Renal cortex interstitium (tissue), 11 donors: ENCODE results near the gene STRADA. TPM values are rescaled to one million over a fixed set of nuclear protein-coding genes. Genes with fewer than 3 reads are reported as not detected.
"Not testable (repeated sequence)": the region's sequence is repeated elsewhere in the genome, so short reads cannot be mapped to it uniquely, and the experiment has no call there.

Source experiments
- DNase-seq, 11 donors: peaks; one replicate each; pipeline ENCODE4 v3.0.0-alpha.2; 2013; ENCODE audit warnings: low read depth in 9 of 11, low spot score in 4 of 11; ENCODE audit errors: extremely low read depth in 1 of 11
- polyA plus RNA-seq, 3 donors: library from polyadenylated mRNA; unstranded; fragments of 120-200 nt; gene quantifications; one replicate each; pipeline ENCODE4 v1.2.1, GENCODE V29; 2013; ENCODE audit not compliant: insufficient read length in 3 of 3

STRADA gene
- polyA plus RNA-seq, 3 donors, result 46.1 to 73.6 (median 48.7) TPM

DNA sequence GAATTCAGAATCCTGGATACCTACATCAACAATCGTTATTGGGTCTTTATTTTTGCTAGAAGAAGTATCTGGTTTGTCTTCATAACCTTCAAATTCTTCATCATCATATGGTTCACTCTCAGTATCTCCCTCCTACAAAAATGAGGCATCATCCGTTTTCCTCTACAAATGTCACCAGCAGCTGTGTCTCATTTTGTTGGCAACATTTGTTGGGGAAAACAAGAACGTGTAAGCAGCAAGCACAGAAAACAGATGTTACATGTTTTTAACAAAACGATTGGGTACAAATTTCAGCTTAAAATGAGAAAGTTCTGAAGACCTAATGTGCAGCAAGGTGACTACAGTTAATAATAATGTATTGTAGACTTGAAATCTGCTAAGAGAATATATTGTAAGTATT is 23.1 kb upstream of the STRADA start:
- no peak for DNase-seq

DNA sequence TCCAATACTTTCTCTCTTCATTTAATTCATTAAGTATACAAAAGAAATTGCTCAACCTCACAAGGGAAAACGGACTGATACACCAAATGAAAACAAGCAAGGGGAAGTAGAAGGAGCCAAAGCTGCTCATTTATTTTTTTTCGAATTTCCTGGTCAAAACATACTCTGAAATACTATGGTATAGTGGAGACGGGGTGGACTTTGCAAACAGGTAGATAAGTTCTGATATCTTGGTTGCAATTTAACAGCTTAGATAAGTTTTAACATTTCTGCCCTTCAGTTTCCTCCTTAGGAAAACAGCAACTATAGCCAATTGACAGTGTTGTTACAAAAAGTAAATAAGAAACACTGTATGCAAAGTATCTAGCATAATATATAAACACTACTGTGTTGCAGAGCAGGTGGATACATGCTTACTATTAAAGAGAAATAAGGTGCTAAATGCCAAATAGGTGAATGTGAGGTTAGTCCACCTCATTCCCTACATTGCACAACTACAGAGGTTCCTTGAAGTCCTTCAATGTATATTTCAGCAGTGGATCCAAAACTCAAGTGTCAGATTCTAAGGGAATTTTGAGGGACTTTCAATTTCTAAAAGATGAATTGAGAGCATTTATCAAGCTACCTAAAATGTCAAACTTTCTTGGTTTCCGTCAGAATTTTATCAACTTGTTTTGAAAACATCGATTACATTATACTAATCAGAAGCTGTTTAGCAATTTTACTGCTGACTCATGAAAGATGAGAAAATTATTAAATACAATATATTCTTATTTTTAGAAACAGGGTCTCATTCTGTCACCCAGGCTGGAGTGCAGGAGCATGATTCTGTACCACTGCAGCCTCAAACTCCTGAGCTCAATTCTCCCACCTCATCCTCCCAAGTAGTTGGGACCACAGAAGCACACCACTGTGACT is 20.8 kb upstream of the STRADA start:
- no peak for DNase-seq

DNA sequence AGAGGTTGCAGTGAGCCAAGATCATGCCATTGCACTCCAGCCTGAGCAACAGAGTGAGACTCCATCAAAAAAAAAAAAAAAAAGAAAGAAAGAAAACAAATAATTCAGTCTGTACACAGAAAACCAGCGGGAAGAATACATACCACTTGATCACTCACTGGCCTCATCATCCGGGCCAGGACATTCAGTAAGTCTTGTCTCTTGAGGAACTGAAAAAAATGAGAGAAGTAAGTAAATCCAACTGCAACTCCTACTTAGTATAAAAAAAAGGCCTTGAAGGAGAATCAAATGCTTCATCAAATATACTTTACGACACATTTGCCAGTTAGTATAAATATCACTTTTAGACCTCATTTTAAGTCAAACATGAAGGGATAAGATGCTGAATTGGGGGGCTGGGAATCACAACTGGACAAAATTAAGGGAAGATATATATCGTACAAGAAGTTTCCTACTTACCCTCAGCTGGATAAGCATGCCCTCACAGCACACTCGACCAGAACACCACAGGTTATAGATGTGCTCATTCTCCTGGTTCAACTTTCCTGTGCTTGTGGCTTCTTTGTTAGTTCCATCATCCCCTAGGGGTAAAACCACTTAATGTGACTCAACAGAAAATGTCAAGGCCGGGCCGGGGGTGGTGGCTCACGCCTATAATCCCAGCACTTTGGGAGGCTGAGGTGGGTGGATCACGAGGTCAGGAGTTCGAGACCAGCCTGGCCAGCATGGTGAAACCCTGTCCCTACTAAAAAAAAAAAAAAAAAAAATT is 19.4 kb upstream of the STRADA start:
- no peak for DNase-seq

- DNase-seq, result no peak
Measured at GRCh38 chr17:63758428-63758827, 16.8 kb upstream of the STRADA start.

GRCh38 chr17:63754046-63754445 is 12.4 kb upstream of the STRADA start:
- no peak for DNase-seq

DNA sequence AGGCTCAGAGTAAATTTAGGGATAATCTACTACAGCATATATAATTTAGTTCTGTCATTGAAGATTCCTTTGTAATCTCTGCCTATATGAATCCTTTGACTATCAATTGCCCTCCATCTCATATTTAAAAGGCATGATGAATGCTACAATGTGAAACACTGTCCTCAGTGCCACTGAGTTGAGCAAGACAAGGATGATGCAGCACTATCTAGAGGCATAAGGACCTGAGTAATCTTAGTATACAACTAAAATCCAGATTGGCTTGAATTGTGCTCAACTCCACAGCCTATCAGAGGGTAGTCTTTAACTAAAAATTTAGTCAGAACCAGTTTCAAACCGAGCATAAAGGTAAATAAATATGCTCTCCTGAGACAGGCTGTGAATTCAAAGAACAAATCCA is 11.6 kb upstream of the STRADA start:
- no peak for DNase-seq

GRCh38 chr17:63752707-63753106 is 11.1 kb upstream of the STRADA start:
- DNase-seq, result no peak

GRCh38 chr17:63751806-63752205 is 10.2 kb upstream of the STRADA start:
- DNase-seq, result no peak

GRCh38 chr17:63741143-63741407 is 524 bp downstream of the STRADA start:
- DNase-seq, result no peak

GRCh38 chr17:63740464-63741142 is 996 bp downstream of the STRADA start:
- DNase-seq, result peak in 1 of 11 donors; percentile 2

DNA sequence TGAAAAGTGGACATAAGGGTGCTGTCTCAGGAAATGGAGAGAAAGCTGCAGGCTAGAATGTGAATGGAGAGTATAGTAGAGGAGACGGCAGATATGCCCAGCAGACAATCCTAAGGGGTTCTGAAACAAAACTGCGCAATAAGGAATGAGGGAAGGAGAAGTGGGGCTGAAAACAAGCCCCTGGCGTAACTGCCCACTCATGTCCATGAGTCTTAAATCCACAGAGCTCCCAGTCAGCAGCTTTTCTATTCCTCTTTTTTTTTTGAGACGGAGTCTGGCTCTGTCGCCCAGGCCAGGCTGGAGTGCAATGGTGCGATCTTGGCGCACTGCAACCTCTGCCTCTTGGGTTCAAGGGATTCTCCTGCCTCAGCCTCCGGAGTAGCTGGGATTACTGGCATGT is 5.9 kb downstream of the STRADA start:
- DNase-seq, result no peak

DNA sequence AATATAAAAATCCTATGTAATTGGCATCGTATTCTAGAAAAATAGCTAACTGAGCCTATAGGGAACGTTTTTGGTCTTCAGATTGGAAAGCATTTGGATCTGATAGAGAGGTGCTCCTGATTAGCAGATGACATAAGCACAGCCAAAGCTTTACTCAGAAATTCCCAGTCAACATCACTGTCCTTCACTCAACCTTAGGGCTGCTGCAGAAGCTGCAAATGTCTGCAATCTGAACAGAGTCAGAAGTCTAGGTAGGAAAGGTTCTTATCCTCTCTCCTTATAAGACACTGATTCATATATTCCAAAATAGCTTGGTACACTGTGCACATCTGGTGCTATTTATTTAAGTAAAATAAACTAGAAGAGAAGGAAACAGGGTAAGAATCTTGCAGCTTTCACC is 19.2 kb downstream of the STRADA start:
- no peak for DNase-seq

- not testable (repeated sequence) for DNase-seq
Measured at GRCh38 chr17:63720194-63720593, 21.4 kb downstream of the STRADA start.

DNA sequence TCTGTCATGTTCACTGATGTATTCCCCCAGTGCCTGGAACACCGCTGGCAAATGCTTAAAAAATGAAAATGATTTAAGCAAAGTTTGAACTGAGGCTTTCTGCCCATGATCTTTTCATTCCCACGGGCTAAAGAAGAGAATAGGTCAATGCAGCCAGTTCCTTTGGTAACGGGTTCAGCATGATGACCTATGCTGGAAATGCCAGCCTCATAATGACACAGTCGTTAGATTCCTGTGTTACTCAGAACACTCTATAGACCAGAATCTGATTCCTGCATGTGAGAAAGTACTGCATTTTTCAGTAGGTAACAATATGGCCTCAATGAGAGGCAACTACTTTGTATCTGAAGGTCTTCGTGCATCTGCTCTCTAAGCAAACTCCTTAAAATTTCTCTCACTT is 22.6 kb downstream of the STRADA start:
- DNase-seq, result no peak

- DNase-seq, result no peak
Measured at GRCh38 chr17:63716426-63716825, 25.2 kb downstream of the STRADA start.

- DNase-seq, result peak in 5 of 11 donors; percentile 28 to 50 (median 41)
Measured at GRCh38 chr17:63714550-63715277, 26.9 kb downstream of the STRADA start.

DNA sequence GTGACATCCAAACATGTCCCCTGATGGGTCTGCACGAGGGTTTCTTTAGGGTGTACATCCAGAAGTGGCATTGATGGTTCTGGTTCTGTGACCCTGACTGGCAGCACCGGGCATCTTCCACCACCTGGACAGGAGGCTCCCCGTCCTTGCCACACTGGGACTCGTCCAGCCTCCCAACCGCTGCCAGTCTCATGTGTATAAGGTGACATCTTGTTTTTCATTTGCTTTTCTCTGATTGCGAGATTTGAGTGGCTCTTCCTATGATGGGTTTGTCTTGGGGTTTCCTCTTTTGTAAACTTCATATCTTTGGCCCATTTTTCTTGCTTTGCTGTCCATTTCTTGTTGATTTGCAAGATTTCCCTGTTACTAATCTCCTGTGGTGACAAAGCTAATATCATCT is 32.5 kb downstream of the STRADA start:
- no peak for DNase-seq

- DNase-seq, result no peak
Measured at GRCh38 chr17:63707151-63707550, 34.4 kb downstream of the STRADA start.

DNA sequence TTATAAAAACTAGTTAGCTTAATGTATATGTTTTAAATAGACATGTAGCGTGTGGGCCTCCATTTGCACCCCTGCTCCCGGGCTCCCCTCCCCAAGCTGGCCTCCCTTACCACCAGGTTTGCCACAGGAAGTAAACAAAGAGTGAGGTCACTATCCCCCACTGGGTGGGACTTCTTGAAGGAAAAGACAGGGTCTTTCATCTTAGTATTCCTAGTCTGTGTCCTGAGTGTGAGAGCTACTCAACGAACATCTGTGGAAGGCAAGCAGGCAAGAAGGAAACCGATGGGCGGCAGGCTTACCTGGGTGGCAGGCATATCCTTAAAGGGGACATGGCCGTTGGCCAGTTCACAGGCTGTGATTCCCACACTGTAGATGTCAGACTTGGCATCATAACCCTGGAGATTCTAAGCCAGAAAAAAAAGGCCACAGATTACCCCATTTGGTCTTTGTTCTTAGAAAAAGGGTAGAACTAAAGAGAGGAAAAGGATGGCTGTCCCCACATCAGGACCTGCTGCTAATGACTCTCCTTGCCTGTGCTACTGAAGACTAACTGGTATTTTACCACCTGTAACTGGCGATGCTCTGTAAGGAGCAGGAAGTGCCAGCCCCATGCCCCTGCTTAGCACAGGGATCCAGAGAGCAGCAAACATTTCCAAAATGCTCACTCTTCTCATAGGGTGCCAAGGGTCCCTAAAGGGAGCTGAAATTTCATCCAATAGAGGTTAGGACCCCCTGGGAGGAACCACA is 35.1 kb downstream of the STRADA start:
- no peak for DNase-seq
